Measurements from ENCODE around the gene ATG13. TPM values are rescaled to one million over a fixed set of nuclear protein-coding genes. Genes with fewer than 3 reads are reported as not detected.
"Not testable (repeated sequence)": the region's sequence is repeated elsewhere in the genome, so short reads cannot be mapped to it uniquely, and the experiment has no call there.

Gene ATG13
- polyA plus RNA-seq, 4 donors: 62.8 to 82.3 (median 66.0) TPM

- DNase-seq (ENCODE audit: low read depth in 4 of 4, low spot score in 2 of 4): no peak
Observed at GRCh38 chr11:46642627-46643335, 25.4 kb downstream of the ATG13 start.

- no peak for DNase-seq (ENCODE audit: low read depth in 4 of 4, low spot score in 2 of 4)
Observed at GRCh38 chr11:46643531-46643930, 26.2 kb downstream of the ATG13 start.

GRCh38 chr11:46643986-46644385, 26.6 kb downstream of the ATG13 start:
- no peak for DNase-seq (ENCODE audit: low read depth in 4 of 4, low spot score in 2 of 4)

- peak in 2 of 4 donors; percentile 4 to 24 for DNase-seq (ENCODE audit: low read depth in 4 of 4, low spot score in 2 of 4)
Observed at GRCh38 chr11:46649180-46649738, 31.9 kb downstream of the ATG13 start.

GRCh38 chr11:46655631-46656030, 38.3 kb downstream of the ATG13 start:
- no peak for DNase-seq (ENCODE audit: low read depth in 4 of 4, low spot score in 2 of 4)

GRCh38 chr11:46657186-46657585, 39.8 kb downstream of the ATG13 start:
- no peak for DNase-seq (ENCODE audit: low read depth in 4 of 4, low spot score in 2 of 4)

GRCh38 chr11:46658259-46658658, 40.9 kb downstream of the ATG13 start:
- DNase-seq (ENCODE audit: low read depth in 4 of 4, low spot score in 2 of 4): no peak

- no peak for DNase-seq (ENCODE audit: low read depth in 4 of 4, low spot score in 2 of 4)
Observed at GRCh38 chr11:46659908-46660307, 42.6 kb downstream of the ATG13 start.

- DNase-seq (ENCODE audit: low read depth in 4 of 4, low spot score in 2 of 4): no peak
Observed at GRCh38 chr11:46661836-46662235, 44.5 kb downstream of the ATG13 start.

GRCh38 chr11:46662366-46662765, 45.0 kb downstream of the ATG13 start:
- no peak for DNase-seq (ENCODE audit: low read depth in 4 of 4, low spot score in 2 of 4)

GRCh38 chr11:46663277-46663940, 46.1 kb downstream of the ATG13 start:
- no peak for DNase-seq (ENCODE audit: low read depth in 4 of 4, low spot score in 2 of 4)

- no peak for DNase-seq (ENCODE audit: low read depth in 4 of 4, low spot score in 2 of 4)
Observed at GRCh38 chr11:46664612-46665011, 47.3 kb downstream of the ATG13 start.

- no peak for DNase-seq (ENCODE audit: low read depth in 4 of 4, low spot score in 2 of 4)
Observed at GRCh38 chr11:46665356-46665755, 48.0 kb downstream of the ATG13 start.

- DNase-seq (ENCODE audit: low read depth in 4 of 4, low spot score in 2 of 4): no peak
Observed at GRCh38 chr11:46666516-46666915, 49.2 kb downstream of the ATG13 start.

- no peak for DNase-seq (ENCODE audit: low read depth in 4 of 4, low spot score in 2 of 4)
Observed at GRCh38 chr11:46667043-46667481, 49.7 kb downstream of the ATG13 start.

GRCh38 chr11:46668480-46669085, 51.2 kb downstream of the ATG13 start:
- DNase-seq (ENCODE audit: low read depth in 4 of 4, low spot score in 2 of 4): no peak

- no peak for DNase-seq (ENCODE audit: low read depth in 4 of 4, low spot score in 2 of 4)
Observed at GRCh38 chr11:46669711-46670139, 52.4 kb downstream of the ATG13 start.

GRCh38 chr11:46670521-46670920, 53.2 kb downstream of the ATG13 start:
- not testable (repeated sequence) for DNase-seq (ENCODE audit: low read depth in 4 of 4, low spot score in 2 of 4)

- DNase-seq (ENCODE audit: low read depth in 4 of 4, low spot score in 2 of 4): no peak
Observed at GRCh38 chr11:46671958-46672315, 54.6 kb downstream of the ATG13 start.

GRCh38 chr11:46672381-46672839, 55.1 kb downstream of the ATG13 start:
- DNase-seq (ENCODE audit: low read depth in 4 of 4, low spot score in 2 of 4): no peak

GRCh38 chr11:46673713-46674462, 56.5 kb downstream of the ATG13 start:
- DNase-seq (ENCODE audit: low read depth in 4 of 4, low spot score in 2 of 4): no peak

All from left renal cortex interstitium (tissue), 4 donors.